ENCODE data around the gene TMUB1.
A peak's percentile ranks its signal among the peaks of the same experiment; 100 is the strongest.

The TMUB1 gene

GRCh38 chr7:151070574-151070960, 12.7 kb downstream of the TMUB1 start:
- DNase-seq (ENCODE audit: low read depth, low spot score), result no peak

GRCh38 chr7:151069841-151070573, 13.3 kb downstream of the TMUB1 start:
- no peak for DNase-seq (ENCODE audit: low read depth, low spot score)

GRCh38 chr7:151068069-151068773, 15.1 kb downstream of the TMUB1 start:
- DNase-seq (ENCODE audit: low read depth, low spot score), result no peak

GRCh38 chr7:151066273-151066974, 16.9 kb downstream of the TMUB1 start:
- DNase-seq (ENCODE audit: low read depth, low spot score), result no peak

- DNase-seq (ENCODE audit: low read depth, low spot score), result no peak
Observed at GRCh38 chr7:151065516-151065915, 17.8 kb downstream of the TMUB1 start.

GRCh38 chr7:151064993-151065392, 18.3 kb downstream of the TMUB1 start:
- DNase-seq (ENCODE audit: low read depth, low spot score), result no peak

GRCh38 chr7:151064454-151064853, 18.8 kb downstream of the TMUB1 start:
- DNase-seq (ENCODE audit: low read depth, low spot score), result no peak

- no peak for DNase-seq (ENCODE audit: low read depth, low spot score)
Observed at GRCh38 chr7:151063212-151063561, 20.1 kb downstream of the TMUB1 start.

GRCh38 chr7:151062399-151063211, 20.7 kb downstream of the TMUB1 start:
- no peak for DNase-seq (ENCODE audit: low read depth, low spot score)

- DNase-seq (ENCODE audit: low read depth, low spot score), result no peak
Observed at GRCh38 chr7:151062111-151062398, 21.2 kb downstream of the TMUB1 start.

GRCh38 chr7:151061213-151062110, 21.8 kb downstream of the TMUB1 start:
- DNase-seq (ENCODE audit: low read depth, low spot score), result no peak

GRCh38 chr7:151060416-151061212, 22.7 kb downstream of the TMUB1 start:
- DNase-seq (ENCODE audit: low read depth, low spot score), result no peak

GRCh38 chr7:151060113-151060415, 23.2 kb downstream of the TMUB1 start:
- DNase-seq (ENCODE audit: low read depth, low spot score), result no peak

GRCh38 chr7:151059367-151060112, 23.8 kb downstream of the TMUB1 start, which contains the start of gene SLC4A2:
SLC4A2 (plus strand) TSS chr7:151059589; CDS start chr7:151061988, 2,399 bp downstream.
- DNase-seq (ENCODE audit: low read depth, low spot score), result peak; percentile 36

- DNase-seq (ENCODE audit: low read depth, low spot score), result no peak
Observed at GRCh38 chr7:151058781-151059366, 24.4 kb downstream of the TMUB1 start.

- peak; percentile 94 for DNase-seq (ENCODE audit: low read depth, low spot score)
Observed at GRCh38 chr7:151057989-151058780, 25.1 kb downstream of the TMUB1 start.

GRCh38 chr7:151057506-151057988, 25.7 kb downstream of the TMUB1 start, which contains the start of gene CDK5:
CDK5 (minus strand) TSS chr7:151057897; CDS start chr7:151057848, 49 bp downstream.
- no peak for DNase-seq (ENCODE audit: low read depth, low spot score)
